ENCODE results near the gene RAI1. TPM values are rescaled to one million over a fixed set of nuclear protein-coding genes. Genes with fewer than 3 reads are reported as not detected.

RAI1 gene
- total and polyA plus RNA-seq, 2 of the 13 experiments (the other 11 are each of a cell fraction or from before 2014, with no cell fraction given), result 3.4 to 5.2 TPM

GRCh38 chr17:17682293-17682736, 1.1 kb downstream of the RAI1 start:
- Histone ChIP-seq H3K4me3 (replicated peaks in 1 of 3; ENCODE audit: insufficient read depth in 1 of 3, low read depth in 2 of 3, low read length in 3 of 3) (peak overlapping the region; percentile 90 to 96 (median 95)), H3K9me3 (ENCODE audit: low read length) (no peaks in the 10 kb centered on the region), H3K4me2 (ENCODE audit: low read depth, low read length) (peak overlapping the region; percentile 90), H3K27ac (ENCODE audit: extremely low read length, insufficient read depth, low read length) (peak overlapping the region; percentile 82), H3K36me3 (replicated peaks in 1 of 2; ENCODE audit: control insufficient read depth in 1 of 2, insufficient read depth in 2 of 2, low read length in 2 of 2) (no peaks in the 10 kb centered on the region; a peak in 2 of 5 replicates), H4K20me1 (ENCODE audit: insufficient read depth, low read length) (peaks cover 29% of the 10 kb centered on the region), H3K9ac (ENCODE audit: insufficient read depth, low read depth, low read length) (peak overlapping the region; percentile 82), H2AFZ (ENCODE audit: low read length) (no peak overlapping the region), H3K27me3 (ENCODE audit: control insufficient read depth in 1 of 2, insufficient read depth in 2 of 2, low read length in 2 of 2) (no peaks in the 10 kb centered on the region; a peak in 1 of 5 replicates), H3K4me1 (ENCODE audit: insufficient read depth, low read length) (peaks cover 57% of the 10 kb centered on the region), H3K79me2 (ENCODE audit: insufficient read depth, low read length) (peaks cover 48% of the 10 kb centered on the region)
- BruUV-seq (replicated peaks), result TSS peak; percentile 47
- no peak for DNase-seq (ENCODE audit: low spot score)
- intact Hi-C loops (cut with micrococcal nuclease; ENCODE audit: unreplicated experiment), result loop anchor here (5.0 kb wide), 1 partner anchor 35 kb away; no protein-coding TSS in a partner anchor
- POLR2A ChIA-PET, result interaction anchor here (0.9 to 4.8 kb wide), 3 partner anchors 9 to 13 kb away, joined by 4 to 40 read pairs (median 4); no protein-coding TSS in a partner anchor
- FAIRE-seq, result no peak
- WGBS (ENCODE audit: low lambda C conversion rate), result 0% methylated on average over 6 of the region's 49 CpGs
- CTCF ChIA-PET (ENCODE audit: low intra/inter-chr PET ratio, low total read pairs), result no interaction called here
- in situ Hi-C loops (cut with HindIII; ENCODE audit: extremely low pct_ligation_motif_present, low pct_unique_long_range_greater_than_20kb), result loop anchor here (5.0 kb wide), 1 partner anchor 40 kb away; no protein-coding TSS in a partner anchor
- ATAC-seq, result peak; percentile 66
- no peak for TF ChIP-seq TFDP2 (CRISPR knock-in tag; IDR thresholded peaks at IDR 0.05)
- TF ChIP-seq, protein P1, sequence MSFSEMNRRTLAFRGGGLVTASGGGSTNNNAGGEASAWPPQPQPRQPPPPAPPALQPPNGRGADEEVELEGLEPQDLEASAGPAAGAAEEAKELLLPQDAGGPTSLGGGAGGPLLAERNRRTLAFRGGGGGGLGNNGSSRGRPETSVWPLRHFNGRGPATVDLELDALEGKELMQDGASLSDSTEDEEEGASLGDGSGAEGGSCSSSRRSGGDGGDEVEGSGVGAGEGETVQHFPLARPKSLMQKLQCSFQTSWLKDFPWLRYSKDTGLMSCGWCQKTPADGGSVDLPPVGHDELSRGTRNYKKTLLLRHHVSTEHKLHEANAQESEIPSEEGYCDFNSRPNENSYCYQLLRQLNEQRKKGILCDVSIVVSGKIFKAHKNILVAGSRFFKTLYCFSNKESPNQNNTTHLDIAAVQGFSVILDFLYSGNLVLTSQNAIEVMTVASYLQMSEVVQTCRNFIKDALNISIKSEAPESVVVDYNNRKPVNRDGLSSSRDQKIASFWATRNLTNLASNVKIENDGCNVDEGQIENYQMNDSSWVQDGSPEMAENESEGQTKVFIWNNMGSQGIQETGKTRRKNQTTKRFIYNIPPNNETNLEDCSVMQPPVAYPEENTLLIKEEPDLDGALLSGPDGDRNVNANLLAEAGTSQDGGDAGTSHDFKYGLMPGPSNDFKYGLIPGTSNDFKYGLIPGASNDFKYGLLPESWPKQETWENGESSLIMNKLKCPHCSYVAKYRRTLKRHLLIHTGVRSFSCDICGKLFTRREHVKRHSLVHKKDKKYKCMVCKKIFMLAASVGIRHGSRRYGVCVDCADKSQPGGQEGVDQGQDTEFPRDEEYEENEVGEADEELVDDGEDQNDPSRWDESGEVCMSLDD (CRISPR knock-in tag; IDR thresholded peaks at IDR 0.05; ENCODE audit: borderline replicate concordance), result peak; percentile 90
- TF ChIP-seq EEA1 (CRISPR knock-in tag; IDR thresholded peaks at IDR 0.05; ENCODE audit: borderline replicate concordance), result no peak
- TF ChIP-seq MED13 (CRISPR knock-in tag; IDR thresholded peaks at IDR 0.05), result peak; percentile 14; the same call in 1 of the 2 replicates
- TF ChIP-seq, protein P2, sequence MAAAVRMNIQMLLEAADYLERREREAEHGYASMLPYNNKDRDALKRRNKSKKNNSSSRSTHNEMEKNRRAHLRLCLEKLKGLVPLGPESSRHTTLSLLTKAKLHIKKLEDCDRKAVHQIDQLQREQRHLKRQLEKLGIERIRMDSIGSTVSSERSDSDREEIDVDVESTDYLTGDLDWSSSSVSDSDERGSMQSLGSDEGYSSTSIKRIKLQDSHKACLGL (CRISPR knock-in tag; IDR thresholded peaks at IDR 0.05), result no peak
- TF ChIP-seq NKX3-1 (CRISPR knock-in tag; IDR thresholded peaks at IDR 0.05), result no peak
- TF ChIP-seq ZNF703 (CRISPR knock-in tag; IDR thresholded peaks at IDR 0.05; ENCODE audit: borderline replicate concordance), result no peak
- no peak for TF ChIP-seq ZNF639 (CRISPR knock-in tag; conservative IDR thresholded peaks at IDR 0.05)
- TF ChIP-seq, protein P3, sequence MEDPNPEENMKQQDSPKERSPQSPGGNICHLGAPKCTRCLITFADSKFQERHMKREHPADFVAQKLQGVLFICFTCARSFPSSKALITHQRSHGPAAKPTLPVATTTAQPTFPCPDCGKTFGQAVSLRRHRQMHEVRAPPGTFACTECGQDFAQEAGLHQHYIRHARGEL (CRISPR knock-in tag; IDR thresholded peaks at IDR 0.05), result no peak
- no peak for TF ChIP-seq ZNF547 (CRISPR knock-in tag; IDR thresholded peaks at IDR 0.05)
- no peak for TF ChIP-seq ZFP37 (CRISPR knock-in tag; IDR thresholded peaks at IDR 0.05; ENCODE audit: borderline replicate concordance)
- TF ChIP-seq ARID4A (CRISPR knock-in tag; IDR thresholded peaks at IDR 0.05; ENCODE audit: borderline replicate concordance), result peak; percentile 16; the same call in 1 of the 2 replicates
- peak; percentile 57; the same call in 1 of the 2 replicates for TF ChIP-seq BORCS8-MEF2B (CRISPR knock-in tag; IDR thresholded peaks at IDR 0.05)

All from HepG2 (cell line).